Epithelial cell of proximal tubule (primary cell): Measurements from ENCODE around the gene HYAL4. TPM values are rescaled to one million over a fixed set of nuclear protein-coding genes. Genes with fewer than 3 reads are reported as not detected.

Experiments
- DNase-seq: peaks from one replicate; pipeline ENCODE4 v3.0.0-alpha.2; 2011; ENCODE audit warnings: low read depth
- H3K4me3 ChIP-seq: 2 replicates; pipeline ENCODE4 v1.5.1; 2011; ENCODE audit warnings: low read depth, mild to moderate bottlenecking, low read length
- total RNA-seq: library from RNA; depleted of rRNA; stranded (reverse); fragments of >200 nt; gene quantifications from 2 replicates; pipeline ENCODE4 v1.2.3, GENCODE V29; 2015
- TF ChIP-seq, protein P1 (sequence below): conservative IDR thresholded peaks from 2 replicates; pipeline ENCODE4 v1.5.1; 2012; ENCODE audit warnings: low read depth, mild to moderate bottlenecking, low read length

The HYAL4 gene
- total RNA-seq, 1 donor from 2014 or later, result not detected

- DNase-seq, result no peak
- TF ChIP-seq, protein P1, sequence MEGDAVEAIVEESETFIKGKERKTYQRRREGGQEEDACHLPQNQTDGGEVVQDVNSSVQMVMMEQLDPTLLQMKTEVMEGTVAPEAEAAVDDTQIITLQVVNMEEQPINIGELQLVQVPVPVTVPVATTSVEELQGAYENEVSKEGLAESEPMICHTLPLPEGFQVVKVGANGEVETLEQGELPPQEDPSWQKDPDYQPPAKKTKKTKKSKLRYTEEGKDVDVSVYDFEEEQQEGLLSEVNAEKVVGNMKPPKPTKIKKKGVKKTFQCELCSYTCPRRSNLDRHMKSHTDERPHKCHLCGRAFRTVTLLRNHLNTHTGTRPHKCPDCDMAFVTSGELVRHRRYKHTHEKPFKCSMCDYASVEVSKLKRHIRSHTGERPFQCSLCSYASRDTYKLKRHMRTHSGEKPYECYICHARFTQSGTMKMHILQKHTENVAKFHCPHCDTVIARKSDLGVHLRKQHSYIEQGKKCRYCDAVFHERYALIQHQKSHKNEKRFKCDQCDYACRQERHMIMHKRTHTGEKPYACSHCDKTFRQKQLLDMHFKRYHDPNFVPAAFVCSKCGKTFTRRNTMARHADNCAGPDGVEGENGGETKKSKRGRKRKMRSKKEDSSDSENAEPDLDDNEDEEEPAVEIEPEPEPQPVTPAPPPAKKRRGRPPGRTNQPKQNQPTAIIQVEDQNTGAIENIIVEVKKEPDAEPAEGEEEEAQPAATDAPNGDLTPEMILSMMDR, result no peak
- no peak overlapping the region for H3K4me3 ChIP-seq
Measured at GRCh38 chr7:123901101-123901500, 56.1 kb downstream of the HYAL4 start.

DNA sequence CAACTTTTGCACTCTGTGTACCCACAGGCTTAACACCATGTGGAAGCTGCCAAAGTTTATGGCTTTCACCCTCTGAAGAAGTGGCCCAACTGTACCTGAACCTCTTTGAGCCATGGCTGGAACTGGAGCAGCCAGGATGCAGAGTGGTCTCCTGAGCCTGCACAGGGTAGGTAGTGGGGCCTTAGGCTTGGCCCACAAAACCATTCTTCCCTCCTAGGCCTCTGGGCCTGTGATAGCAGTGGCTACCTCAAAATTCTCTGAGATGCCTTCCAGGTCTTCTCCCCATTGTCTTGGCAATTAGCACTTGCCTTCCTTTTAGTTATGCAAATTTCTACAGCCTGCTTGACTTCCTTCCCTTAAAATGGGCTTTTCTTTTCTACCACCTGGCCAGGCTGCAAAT is 60.7 kb downstream of the HYAL4 start:
- TF ChIP-seq, protein P1, result no peak
- H3K4me3 ChIP-seq, result no peak overlapping the region
- DNase-seq, result no peak

GRCh38 chr7:123916240-123916724 is 71.3 kb downstream of the HYAL4 start:
- peak overlapping the region; percentile 7 for H3K4me3 ChIP-seq
- DNase-seq, result peak; percentile 68
- TF ChIP-seq, protein P1, result peak; percentile 58

DNA sequence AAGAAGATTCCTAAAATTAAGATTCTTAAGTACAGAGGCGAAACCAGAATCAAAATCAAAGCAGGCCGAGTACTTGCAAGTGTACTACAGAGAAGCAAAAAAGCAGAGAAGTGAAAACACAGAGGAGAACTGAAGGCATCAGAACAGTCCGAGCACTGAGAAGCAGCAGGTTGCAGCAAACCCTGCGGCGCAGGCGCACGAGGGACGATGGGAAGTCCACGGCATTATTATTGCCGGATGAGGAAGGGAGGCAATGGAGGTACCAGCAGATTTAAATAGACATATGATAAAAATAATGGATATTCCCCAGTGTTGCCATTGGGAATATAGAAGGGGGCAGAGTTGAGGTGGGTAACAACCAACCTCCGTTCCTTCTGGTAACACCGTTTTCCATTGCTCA is 72.9 kb downstream of the HYAL4 start:
- H3K4me3 ChIP-seq, result no peak overlapping the region
- TF ChIP-seq, protein P1, result no peak
- no peak for DNase-seq

GRCh38 chr7:123918309-123918708 is 73.3 kb downstream of the HYAL4 start:
- no peak for DNase-seq
- TF ChIP-seq, protein P1, result no peak
- no peak overlapping the region for H3K4me3 ChIP-seq

DNA sequence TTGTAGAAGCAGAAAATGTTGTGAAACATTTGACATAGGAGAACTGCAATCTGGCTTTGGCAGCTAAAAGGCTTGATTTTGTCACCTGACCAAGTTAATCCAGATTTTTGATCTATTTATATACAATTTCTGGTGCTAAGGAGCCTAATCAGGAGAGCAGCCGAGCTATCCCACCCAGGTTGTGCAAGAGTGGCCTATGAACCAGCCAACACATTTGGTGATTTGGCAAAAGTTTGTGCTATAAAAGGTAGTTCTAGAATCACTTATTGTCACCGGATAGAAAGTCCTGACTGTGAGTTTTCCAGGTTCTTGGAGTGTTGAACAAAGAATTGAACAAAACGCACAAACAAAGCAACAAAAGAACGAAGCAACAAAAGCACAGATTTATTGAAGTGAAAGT is 78.6 kb downstream of the HYAL4 start:
- TF ChIP-seq, protein P1, result no peak
- no peak for DNase-seq
- H3K4me3 ChIP-seq, result no peak overlapping the region

- no peak within 1 kb of the TSS for H3K4me3 ChIP-seq
- no peak for DNase-seq
- TF ChIP-seq, protein P1, result no peak
Measured at GRCh38 chr7:123924941-123925340, 80.0 kb downstream of the HYAL4 start, which contains the start of gene SPAM1. Gene SPAM1, plus strand, starts transcription at chr7:123925241. Its CDS starts 28,330 bp downstream, at chr7:123953571.
